Trophoblast cell (in vitro differentiated cells and primary cell): ENCODE data around the gene FCER1A.

Experiments used
- DNase-seq, 2 donors: peaks; one replicate each; pipeline ENCODE4 v3.0.0-alpha.2; 2016
- H2AFZ ChIP-seq: 2 replicates; pipeline ENCODE4 v1.6.1; 2013; ENCODE audit warnings: low read length, moderate library complexity, mild to moderate bottlenecking; ENCODE audit not compliant: insufficient read depth, poor library complexity
- H2AK5ac ChIP-seq: 2 replicates; pipeline ENCODE4 v1.6.1; 2013; ENCODE audit warnings: mild to moderate bottlenecking, low read length
- H2BK120ac ChIP-seq: 2 replicates; pipeline ENCODE4 v1.6.1; 2013; ENCODE audit warnings: low read length, mild to moderate bottlenecking, moderate library complexity; ENCODE audit not compliant: insufficient read depth, poor library complexity
- H2BK12ac ChIP-seq: 2 replicates; pipeline ENCODE4 v1.6.1; 2013; ENCODE audit warnings: mild to moderate bottlenecking, low read length, moderate library complexity
- H2BK5ac ChIP-seq: 2 replicates; pipeline ENCODE4 v1.6.1; 2013; ENCODE audit warnings: low read length, low read depth, moderate library complexity, mild to moderate bottlenecking; ENCODE audit not compliant: poor library complexity
- H3K14ac ChIP-seq: 2 replicates; pipeline ENCODE4 v1.6.1; 2013; ENCODE audit warnings: mild to moderate bottlenecking, low read length
- H3K18ac ChIP-seq: 2 replicates; pipeline ENCODE4 v1.6.1; 2013; ENCODE audit warnings: mild to moderate bottlenecking, low read length
- H3K23ac ChIP-seq: 2 replicates; pipeline ENCODE4 v1.6.1; 2013; ENCODE audit warnings: low read length
- H3K27ac ChIP-seq: 2 replicates; pipeline ENCODE4 v1.5.1; 2013; ENCODE audit warnings: low read depth, mild to moderate bottlenecking, inconsistent platforms, low read length, moderate library complexity
- H3K27me3 ChIP-seq: 2 replicates; pipeline ENCODE4 v1.6.1; 2013; ENCODE audit warnings: inconsistent platforms, mild to moderate bottlenecking, low read length, moderate library complexity; ENCODE audit not compliant: insufficient read depth
- H3K36me3 ChIP-seq, 2 experiments: 1 replicate in 1 of 2; 2 replicates in 1 of 2; pipeline ENCODE4 v1.6.1; 2013; ENCODE audit warnings: low read length in 2 of 2, mild to moderate bottlenecking in 2 of 2, moderate library complexity in 1 of 2; ENCODE audit not compliant: insufficient read depth in 2 of 2, control insufficient read depth in 1 of 2
- H3K4ac ChIP-seq: 2 replicates; pipeline ENCODE4 v1.6.1; 2013; ENCODE audit warnings: low read depth, mild to moderate bottlenecking, low read length, moderate library complexity
- H3K4me1 ChIP-seq, 2 experiments: 1 replicate in 1 of 2; 2 replicates in 1 of 2; pipeline ENCODE4 v1.6.1; 2013; ENCODE audit warnings: low read length in 2 of 2, mild to moderate bottlenecking in 2 of 2, moderate library complexity in 1 of 2; ENCODE audit not compliant: insufficient read depth in 2 of 2, control insufficient read depth in 1 of 2
- H3K4me2 ChIP-seq: 2 replicates; pipeline ENCODE4 v1.6.1; 2013; ENCODE audit warnings: inconsistent platforms, mild to moderate bottlenecking, low read length, moderate library complexity
- H3K4me3 ChIP-seq: 2 replicates; pipeline ENCODE4 v1.5.1; 2013; ENCODE audit warnings: mild to moderate bottlenecking, low read depth, low read length, inconsistent platforms
- H3K79me1 ChIP-seq: one replicate; pipeline ENCODE4 v1.6.1; 2013; ENCODE audit warnings: low read length
- H3K79me2 ChIP-seq: 2 replicates; pipeline ENCODE4 v1.6.1; 2013; ENCODE audit warnings: low read length, mild to moderate bottlenecking; ENCODE audit not compliant: control insufficient read depth, insufficient read depth, poor library complexity
- H3K9ac ChIP-seq: 2 replicates; pipeline ENCODE4 v1.6.1; 2013; ENCODE audit warnings: mild to moderate bottlenecking, low read length
- H3K9me3 ChIP-seq: 2 replicates; pipeline ENCODE4 v1.6.1; 2013; ENCODE audit warnings: low read depth, mild to moderate bottlenecking, control low read depth, inconsistent platforms, low read length; ENCODE audit not compliant: insufficient read depth
- H4K12ac ChIP-seq: 2 replicates; pipeline ENCODE4 v1.6.1; 2013; ENCODE audit warnings: low read depth, mild to moderate bottlenecking, low read length, moderate library complexity
- H4K8ac ChIP-seq: 2 replicates; pipeline ENCODE4 v1.6.1; 2013; ENCODE audit warnings: low read depth, mild to moderate bottlenecking, low read length, moderate library complexity
- H4K91ac ChIP-seq: one replicate; pipeline ENCODE4 v1.6.1; 2013; ENCODE audit warnings: low read depth, mild to moderate bottlenecking, low read length, moderate library complexity
- WGBS: extraction: QIAGEN DNeasy Blood & Tissue Kit; methylation state at CpG from one replicate; pipeline ENCODE4 v1.1.7; 2013; ENCODE audit warnings: missing lambda C conversion rate; ENCODE audit not compliant: insufficient read length, insufficient coverage; ENCODE audit errors: extremely low coverage; 5-methylcytosine and 5-hydroxymethylcytosine counted together

FCER1A gene

GRCh38 chr1:159291424-159291823 is 10.7 kb upstream of the FCER1A start:
- no peak overlapping the region for H4K91ac ChIP-seq
- H3K9me3 ChIP-seq: no peaks in the 10 kb centered on the region
- no peak overlapping the region for H3K14ac ChIP-seq
- H3K4me3 ChIP-seq: no peak overlapping the region
- H3K4ac ChIP-seq: no peak overlapping the region
- no CpG with 5 or more reads among the region's 1 CpG for WGBS
- H3K27me3 ChIP-seq: no peaks in the 10 kb centered on the region
- no peak overlapping the region for H4K12ac ChIP-seq
- H3K27ac ChIP-seq: no peak overlapping the region
- no peaks in the 10 kb centered on the region for H3K79me1 ChIP-seq
- H2BK120ac ChIP-seq: no peak overlapping the region
- H3K23ac ChIP-seq: no peak overlapping the region
- H3K4me2 ChIP-seq: no peak overlapping the region
- H2BK12ac ChIP-seq: no peak overlapping the region
- DNase-seq: no peak
- no peak overlapping the region for H2BK5ac ChIP-seq
- no peak overlapping the region for H3K18ac ChIP-seq
- no peak overlapping the region for H3K9ac ChIP-seq
- H3K36me3 ChIP-seq: no peaks in the 10 kb centered on the region
- H3K4me1 ChIP-seq: no peaks in the 10 kb centered on the region
- H4K8ac ChIP-seq: no peak overlapping the region
- no peaks in the 10 kb centered on the region for H3K79me2 ChIP-seq
- H2AK5ac ChIP-seq: no peak overlapping the region
- H2AFZ ChIP-seq: no peak overlapping the region

DNA sequence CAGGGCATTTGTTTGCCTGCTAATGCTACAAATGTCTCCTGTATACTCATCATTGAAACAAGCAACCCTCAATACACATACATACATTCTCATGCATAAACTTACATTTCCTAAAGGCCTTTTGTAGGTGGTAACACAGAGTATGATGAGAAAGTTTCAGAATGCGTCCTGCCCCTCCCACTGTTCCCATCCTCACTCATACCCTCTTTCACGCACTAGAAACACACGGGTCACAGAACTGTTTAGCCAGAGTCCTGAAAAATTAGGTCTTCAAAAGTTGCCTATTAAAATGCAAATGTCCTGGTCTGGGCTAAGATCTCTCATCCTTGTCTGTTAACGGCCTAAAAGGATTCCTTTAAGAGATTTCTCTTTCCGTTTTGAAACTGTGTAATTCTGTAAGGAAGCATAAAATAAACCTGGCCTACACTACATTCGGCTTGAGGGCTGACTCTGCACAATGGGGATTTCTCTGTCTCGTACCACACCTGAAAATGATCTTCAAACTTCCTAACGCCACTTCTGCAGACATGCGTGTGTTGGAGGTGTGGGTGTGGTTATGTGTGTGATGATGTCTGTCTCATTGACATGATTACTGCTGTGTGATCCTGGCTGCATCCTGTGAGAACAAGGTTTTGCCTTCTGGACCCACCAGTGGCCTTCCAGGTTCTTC is 5.3 kb upstream of the FCER1A start:
- H3K4me2 ChIP-seq: no peak overlapping the region
- H3K36me3 ChIP-seq: no peaks in the 10 kb centered on the region
- H2BK12ac ChIP-seq: no peak overlapping the region
- no peak overlapping the region for H2AK5ac ChIP-seq
- H4K91ac ChIP-seq: no peak overlapping the region
- H3K27ac ChIP-seq: no peak overlapping the region
- DNase-seq: no peak
- no peak overlapping the region for H3K4ac ChIP-seq
- no peak overlapping the region for H3K4me3 ChIP-seq
- H3K14ac ChIP-seq: no peak overlapping the region
- no peak overlapping the region for H2BK5ac ChIP-seq
- H2BK120ac ChIP-seq: no peak overlapping the region
- no peak overlapping the region for H4K12ac ChIP-seq
- H3K9me3 ChIP-seq: no peaks in the 10 kb centered on the region
- H3K79me1 ChIP-seq: no peaks in the 10 kb centered on the region
- H2AFZ ChIP-seq: no peak overlapping the region
- H3K23ac ChIP-seq: no peak overlapping the region
- no peak overlapping the region for H4K8ac ChIP-seq
- H3K4me1 ChIP-seq: no peaks in the 10 kb centered on the region
- H3K18ac ChIP-seq: no peak overlapping the region
- no peaks in the 10 kb centered on the region for H3K27me3 ChIP-seq
- no peaks in the 10 kb centered on the region for H3K79me2 ChIP-seq
- WGBS: no CpG with 5 or more reads among the region's 9 CpGs
- H3K9ac ChIP-seq: no peak overlapping the region

GRCh38 chr1:159300146-159300545 is 2.0 kb upstream of the FCER1A start:
- no peak overlapping the region for H3K18ac ChIP-seq
- no peak overlapping the region for H3K23ac ChIP-seq
- no peak overlapping the region for H4K91ac ChIP-seq
- no peak overlapping the region for H2AK5ac ChIP-seq
- H4K12ac ChIP-seq: no peak overlapping the region
- H3K27ac ChIP-seq: no peak overlapping the region
- no peak overlapping the region for H2BK120ac ChIP-seq
- H3K79me2 ChIP-seq: no peaks in the 10 kb centered on the region
- WGBS: no CpG with 5 or more reads among the region's 4 CpGs
- H3K79me1 ChIP-seq: no peaks in the 10 kb centered on the region
- H3K27me3 ChIP-seq: no peaks in the 10 kb centered on the region
- H4K8ac ChIP-seq: no peak overlapping the region
- no peak for DNase-seq
- H3K4me2 ChIP-seq: no peak overlapping the region
- H3K4me1 ChIP-seq: no peaks in the 10 kb centered on the region
- H3K36me3 ChIP-seq: no peaks in the 10 kb centered on the region
- no peak overlapping the region for H3K14ac ChIP-seq
- H2AFZ ChIP-seq: no peak overlapping the region
- no peak overlapping the region for H2BK12ac ChIP-seq
- H2BK5ac ChIP-seq: no peak overlapping the region
- H3K9ac ChIP-seq: no peak overlapping the region
- H3K4me3 ChIP-seq: no peak overlapping the region
- H3K9me3 ChIP-seq: no peaks in the 10 kb centered on the region
- no peak overlapping the region for H3K4ac ChIP-seq

GRCh38 chr1:159307346-159308020 is 5.3 kb downstream of the FCER1A start:
- Histone ChIP-seq H3K27ac (no peak overlapping the region), H3K9ac (no peak overlapping the region), H2AK5ac (no peak overlapping the region), H3K79me1 (no peaks in the 10 kb centered on the region), H4K8ac (no peak overlapping the region), H2AFZ (no peak overlapping the region), H3K4me1 (no peaks in the 10 kb centered on the region), H4K12ac (no peak overlapping the region), H2BK12ac (no peak overlapping the region), H3K23ac (no peak overlapping the region), H3K18ac (no peak overlapping the region), H3K4ac (no peak overlapping the region), H3K36me3 (no peaks in the 10 kb centered on the region), H3K79me2 (no peaks in the 10 kb centered on the region), H3K14ac (no peak overlapping the region), H4K91ac (no peak overlapping the region), H3K27me3 (no peaks in the 10 kb centered on the region), H3K9me3 (no peaks in the 10 kb centered on the region), H3K4me3 (no peak overlapping the region), H2BK120ac (no peak overlapping the region), H2BK5ac (no peak overlapping the region), H3K4me2 (no peak overlapping the region)
- WGBS: no CpG with 5 or more reads among the region's 5 CpGs
- DNase-seq: no peak
